Type B pancreatic cell (in vitro differentiated cells): ENCODE results near the gene MYLK2. TPM values are rescaled to one million over a fixed set of nuclear protein-coding genes. Genes with fewer than 3 reads are reported as not detected.
"Not testable (repeated sequence)": the region's sequence is repeated elsewhere in the genome, so short reads cannot be mapped to it uniquely, and the experiment has no call there.

Experiments used
- DNase-seq: peaks from one replicate; pipeline ENCODE4 v3.0.0; 2021; ENCODE audit warnings: mixed read lengths; ENCODE audit not compliant: unreplicated experiment; ENCODE audit errors: extremely low spot score
- H3K27ac Mint-ChIP-seq: 2 replicates; pipeline ENCODE4 v1.8.0; 2021; ENCODE audit warnings: mild to moderate bottlenecking, mixed read lengths
- H3K27me3 Mint-ChIP-seq: 2 replicates; pipeline ENCODE4 v1.8.0; 2021; ENCODE audit warnings: mixed read lengths
- H3K36me3 Mint-ChIP-seq: 2 replicates; pipeline ENCODE4 v1.8.0; 2021; ENCODE audit warnings: mixed read lengths
- H3K4me1 Mint-ChIP-seq: one replicate; pipeline ENCODE4 v1.8.0; 2021; ENCODE audit warnings: mixed read lengths; ENCODE audit not compliant: unreplicated experiment
- H3K4me3 Mint-ChIP-seq: 2 replicates; pipeline ENCODE4 v1.8.0; 2021; ENCODE audit warnings: mild to moderate bottlenecking, mixed read lengths
- H3K9me3 Mint-ChIP-seq: 2 replicates; pipeline ENCODE4 v1.8.0; 2021; ENCODE audit warnings: mixed read lengths
- total RNA-seq: library from RNA; stranded (reverse); gene quantifications from 2 replicates; pipeline ENCODE4 v1.2.1, GENCODE V29; 2021; ENCODE audit warnings: low replicate concordance
- TF ChIP-seq, protein P1 (sequence below): fragments of 200-600 bp; sonication (generic); conservative IDR thresholded peaks from 2 replicates; pipeline ENCODE4 v1.5.0; 2021; ENCODE audit warnings: antibody characterized with exemption, mild to moderate bottlenecking

The MYLK2 gene
- total RNA-seq, 1 donor from 2014 or later, result 0.77 TPM

DNA sequence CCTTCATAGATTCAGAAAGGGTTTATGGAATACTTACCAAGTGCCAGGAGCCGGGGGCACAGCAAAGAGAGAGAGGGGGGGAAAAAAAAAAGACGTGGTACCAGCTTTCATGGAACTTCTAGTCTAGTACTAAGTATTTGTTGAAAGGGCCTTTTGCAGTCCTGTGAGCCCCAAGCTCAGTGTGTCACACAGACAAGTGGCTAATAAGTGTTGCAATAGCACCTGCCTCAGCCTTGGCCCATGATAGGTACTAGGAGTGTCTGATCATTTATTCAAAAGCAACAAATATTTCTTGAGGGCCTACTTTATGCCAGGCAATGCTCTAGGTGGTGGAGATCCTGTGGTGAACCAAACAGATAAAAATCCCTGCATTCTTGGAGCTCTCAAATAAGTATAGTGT lies 7.9 kb downstream of the MYLK2 start:
- Mint-ChIP-seq H3K9me3 (no peaks in the 10 kb centered on the region), H3K27ac (no peak overlapping the region), H3K36me3 (no peaks in the 10 kb centered on the region), H3K27me3 (peaks cover 3% of the 10 kb centered on the region), H3K4me1 (peaks cover 6% of the 10 kb centered on the region), H3K4me3 (no peak overlapping the region)
- TF ChIP-seq, protein P1, sequence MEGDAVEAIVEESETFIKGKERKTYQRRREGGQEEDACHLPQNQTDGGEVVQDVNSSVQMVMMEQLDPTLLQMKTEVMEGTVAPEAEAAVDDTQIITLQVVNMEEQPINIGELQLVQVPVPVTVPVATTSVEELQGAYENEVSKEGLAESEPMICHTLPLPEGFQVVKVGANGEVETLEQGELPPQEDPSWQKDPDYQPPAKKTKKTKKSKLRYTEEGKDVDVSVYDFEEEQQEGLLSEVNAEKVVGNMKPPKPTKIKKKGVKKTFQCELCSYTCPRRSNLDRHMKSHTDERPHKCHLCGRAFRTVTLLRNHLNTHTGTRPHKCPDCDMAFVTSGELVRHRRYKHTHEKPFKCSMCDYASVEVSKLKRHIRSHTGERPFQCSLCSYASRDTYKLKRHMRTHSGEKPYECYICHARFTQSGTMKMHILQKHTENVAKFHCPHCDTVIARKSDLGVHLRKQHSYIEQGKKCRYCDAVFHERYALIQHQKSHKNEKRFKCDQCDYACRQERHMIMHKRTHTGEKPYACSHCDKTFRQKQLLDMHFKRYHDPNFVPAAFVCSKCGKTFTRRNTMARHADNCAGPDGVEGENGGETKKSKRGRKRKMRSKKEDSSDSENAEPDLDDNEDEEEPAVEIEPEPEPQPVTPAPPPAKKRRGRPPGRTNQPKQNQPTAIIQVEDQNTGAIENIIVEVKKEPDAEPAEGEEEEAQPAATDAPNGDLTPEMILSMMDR, result no peak
- DNase-seq, result no peak

DNA sequence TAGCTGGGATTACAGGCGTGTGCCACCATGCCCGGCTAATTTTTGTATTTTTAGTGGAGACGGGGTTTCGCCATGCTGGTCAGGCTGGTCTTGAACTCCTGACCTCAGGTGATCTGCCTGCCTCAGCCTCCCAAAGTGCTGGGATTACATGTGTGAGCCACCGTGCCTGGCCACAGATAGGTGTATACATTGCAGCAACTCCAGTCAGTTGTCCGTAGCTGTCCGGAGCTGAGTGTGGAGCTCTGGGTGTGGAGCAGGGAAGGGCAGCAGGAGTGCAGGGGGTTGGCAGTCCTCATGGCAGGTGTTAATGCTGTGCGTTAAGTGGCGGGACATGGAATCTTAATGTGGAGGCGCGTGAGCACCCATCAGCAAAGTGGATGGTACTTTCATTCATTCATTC lies 8.9 kb downstream of the MYLK2 start:
- DNase-seq, H3K27ac Mint-ChIP-seq, H3K27me3 Mint-ChIP-seq, H3K36me3 Mint-ChIP-seq, H3K4me3 Mint-ChIP-seq, H3K4me1 Mint-ChIP-seq, H3K9me3 Mint-ChIP-seq: not testable (repeated sequence)

DNA sequence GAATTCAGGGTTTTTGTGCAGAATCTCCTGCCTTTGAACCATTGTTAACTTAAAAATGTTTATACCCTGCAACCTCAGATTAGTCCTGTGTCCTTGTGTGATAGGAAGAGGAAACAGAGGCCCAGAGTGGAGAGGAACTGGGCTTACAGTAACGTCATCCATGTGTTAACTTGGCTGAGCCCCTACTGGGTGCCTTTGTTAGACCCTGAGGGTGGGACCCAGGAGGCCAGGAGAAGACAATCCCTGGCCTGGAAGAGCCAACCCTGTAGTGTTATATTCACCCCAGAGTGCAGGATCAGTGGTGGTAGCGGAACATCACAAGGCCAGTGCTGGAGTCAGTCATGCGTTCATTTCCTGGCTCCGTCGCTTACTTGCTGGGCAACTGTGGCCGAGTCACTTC lies 10.6 kb downstream of the MYLK2 start:
- no peak for DNase-seq
- Mint-ChIP-seq H3K27me3 (no peaks in the 10 kb centered on the region), H3K4me1 (peaks cover 8% of the 10 kb centered on the region), H3K9me3 (no peaks in the 10 kb centered on the region), H3K27ac (no peak overlapping the region), H3K36me3 (no peaks in the 10 kb centered on the region), H3K4me3 (no peak overlapping the region)
- TF ChIP-seq, protein P1, result no peak

DNA sequence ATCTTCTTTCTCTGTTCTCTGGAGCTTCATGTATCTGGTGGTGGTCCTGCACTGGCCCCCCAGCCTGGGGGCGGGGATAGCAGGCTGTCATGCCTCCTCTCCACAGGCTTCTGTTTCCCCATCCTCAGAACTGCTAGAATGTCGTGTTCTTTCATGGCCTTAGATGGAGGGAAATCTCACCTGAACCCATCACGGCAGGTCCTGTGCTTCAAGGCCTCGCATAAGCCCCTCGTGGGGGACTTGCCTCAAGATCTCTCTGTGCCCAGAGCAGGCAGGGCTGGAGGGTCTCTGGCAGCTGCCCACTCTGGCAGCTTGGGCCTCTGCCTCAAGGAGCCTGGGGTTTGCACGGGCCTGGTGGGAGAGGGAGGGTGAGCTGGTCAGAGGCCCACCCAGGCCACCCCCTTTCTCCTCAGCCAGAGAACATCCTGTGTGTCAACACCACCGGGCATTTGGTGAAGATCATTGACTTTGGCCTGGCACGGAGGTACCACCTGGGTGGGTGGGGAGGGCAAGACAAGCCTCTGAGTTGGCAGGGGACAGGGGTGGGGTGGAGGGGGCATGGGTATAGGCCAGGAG lies 11.3 kb downstream of the MYLK2 start:
- DNase-seq, result peak; percentile 68
- H3K4me3 Mint-ChIP-seq, result no peak overlapping the region
- H3K27me3 Mint-ChIP-seq, result no peaks in the 10 kb centered on the region
- no peaks in the 10 kb centered on the region for H3K9me3 Mint-ChIP-seq
- TF ChIP-seq, protein P1, result no peak
- no peaks in the 10 kb centered on the region for H3K36me3 Mint-ChIP-seq
- no peak overlapping the region for H3K27ac Mint-ChIP-seq
- peaks cover 16% of the 10 kb centered on the region for H3K4me1 Mint-ChIP-seq

DNA sequence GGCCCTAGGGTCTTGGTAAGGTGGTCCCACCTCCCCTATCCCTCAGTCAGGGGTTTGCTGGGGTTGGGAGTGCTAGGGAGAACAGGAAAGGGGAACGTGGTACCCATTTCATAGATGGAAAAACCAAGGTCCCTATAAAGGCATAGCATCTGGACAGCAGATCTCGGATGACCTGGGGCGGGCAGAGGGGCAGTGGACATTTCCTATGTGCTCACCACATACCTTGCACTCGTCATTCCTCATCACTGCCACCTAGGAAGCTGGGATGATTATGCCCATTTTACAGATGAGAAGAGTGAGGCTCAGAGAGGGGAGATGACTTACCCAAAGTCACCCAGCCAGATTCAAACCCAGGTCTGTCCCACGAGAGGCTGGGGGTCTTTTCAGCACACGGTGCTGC lies 12.1 kb downstream of the MYLK2 start:
- Mint-ChIP-seq H3K27ac (no peak overlapping the region), H3K9me3 (no peaks in the 10 kb centered on the region), H3K36me3 (no peaks in the 10 kb centered on the region), H3K27me3 (no peaks in the 10 kb centered on the region), H3K4me1 (peaks cover 20% of the 10 kb centered on the region), H3K4me3 (no peak overlapping the region)
- TF ChIP-seq, protein P1, result no peak
- DNase-seq, result no peak

DNA sequence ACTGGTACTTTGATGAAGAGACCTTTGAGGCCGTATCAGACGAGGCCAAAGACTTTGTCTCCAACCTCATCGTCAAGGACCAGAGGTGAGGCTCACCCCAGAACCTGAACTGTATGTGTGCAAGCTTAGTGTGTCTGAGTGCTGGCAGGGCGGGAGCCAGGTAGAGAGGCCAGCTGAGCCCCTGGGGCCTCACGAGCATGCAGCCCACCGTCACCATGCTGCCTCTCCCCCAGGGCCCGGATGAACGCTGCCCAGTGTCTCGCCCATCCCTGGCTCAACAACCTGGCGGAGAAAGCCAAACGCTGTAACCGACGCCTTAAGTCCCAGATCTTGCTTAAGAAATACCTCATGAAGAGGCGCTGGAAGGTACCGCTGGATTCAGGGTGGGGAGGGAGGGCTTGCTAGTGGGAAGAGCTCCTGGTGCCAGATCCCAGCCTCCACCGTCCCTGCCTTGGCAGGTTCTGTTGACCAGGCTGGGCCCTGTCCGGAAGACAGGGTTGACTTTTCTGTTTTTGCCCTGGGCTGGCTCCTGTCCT lies 12.7 kb downstream of the MYLK2 start:
- no peaks in the 10 kb centered on the region for H3K27me3 Mint-ChIP-seq

More for the DNA sequence above, 12.7 kb downstream of the MYLK2 start:
- H3K27ac Mint-ChIP-seq, result no peak overlapping the region
- TF ChIP-seq, protein P1, result no peak
- H3K9me3 Mint-ChIP-seq, result no peaks in the 10 kb centered on the region
- no peak for DNase-seq
- no peak overlapping the region for H3K4me3 Mint-ChIP-seq
- peaks cover 22% of the 10 kb centered on the region for H3K4me1 Mint-ChIP-seq
- H3K36me3 Mint-ChIP-seq, result no peaks in the 10 kb centered on the region
